Adrenal gland (tissue), 5 donors: ENCODE results near the gene POLR2C.
"Not testable (repeated sequence)": the region's sequence is repeated elsewhere in the genome, so short reads cannot be mapped to it uniquely, and the experiment has no call there.

Source experiments
- POLR2A ChIP-seq, 2 donors: fragments of 450-650 bp; IDR thresholded peaks; one replicate each; pipeline ENCODE4 v1.6.1; 2017; ENCODE audit warnings: antibody characterized with exemption in 2 of 2, mild to moderate bottlenecking in 2 of 2, moderate library complexity in 1 of 2
- TF ChIP-seq, protein P1 (sequence below), 6 experiments: fragments of 450-650 bp in 4 of 6; fragments of 200-600 bp in 2 of 6; sonication (generic) in 1 of 6; IDR thresholded peaks; 1 replicate in 5 of 6; 2 replicates in 1 of 6; pipeline versions ENCODE4 v1.5.1 to v1.8.0; 2016 to 2021; ENCODE audit warnings: antibody characterized with exemption in 6 of 6, mild to moderate bottlenecking in 2 of 6, moderate library complexity in 1 of 6
- donor health status: DM: no; HTN: no; CAD: no.

DNA sequence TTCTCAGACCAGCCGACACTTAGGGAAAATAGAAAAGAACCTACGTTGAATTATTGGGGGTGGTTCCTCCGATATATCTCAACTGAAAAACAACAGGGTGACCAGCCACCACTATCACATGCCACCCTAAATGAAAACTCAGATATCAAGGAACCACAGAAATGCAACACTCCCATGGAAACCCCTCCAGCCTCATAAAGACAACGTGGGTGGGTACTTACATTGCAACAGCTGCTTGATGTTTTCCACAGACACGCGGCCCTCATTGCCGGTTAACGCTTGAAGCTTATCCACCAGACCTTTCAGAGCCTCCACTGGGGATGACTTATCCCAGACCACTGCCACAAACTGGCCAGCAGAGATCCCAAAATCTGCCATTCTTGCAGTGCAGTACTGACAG is 21.9 kb upstream of the POLR2C start:
- TF ChIP-seq, protein P1, sequence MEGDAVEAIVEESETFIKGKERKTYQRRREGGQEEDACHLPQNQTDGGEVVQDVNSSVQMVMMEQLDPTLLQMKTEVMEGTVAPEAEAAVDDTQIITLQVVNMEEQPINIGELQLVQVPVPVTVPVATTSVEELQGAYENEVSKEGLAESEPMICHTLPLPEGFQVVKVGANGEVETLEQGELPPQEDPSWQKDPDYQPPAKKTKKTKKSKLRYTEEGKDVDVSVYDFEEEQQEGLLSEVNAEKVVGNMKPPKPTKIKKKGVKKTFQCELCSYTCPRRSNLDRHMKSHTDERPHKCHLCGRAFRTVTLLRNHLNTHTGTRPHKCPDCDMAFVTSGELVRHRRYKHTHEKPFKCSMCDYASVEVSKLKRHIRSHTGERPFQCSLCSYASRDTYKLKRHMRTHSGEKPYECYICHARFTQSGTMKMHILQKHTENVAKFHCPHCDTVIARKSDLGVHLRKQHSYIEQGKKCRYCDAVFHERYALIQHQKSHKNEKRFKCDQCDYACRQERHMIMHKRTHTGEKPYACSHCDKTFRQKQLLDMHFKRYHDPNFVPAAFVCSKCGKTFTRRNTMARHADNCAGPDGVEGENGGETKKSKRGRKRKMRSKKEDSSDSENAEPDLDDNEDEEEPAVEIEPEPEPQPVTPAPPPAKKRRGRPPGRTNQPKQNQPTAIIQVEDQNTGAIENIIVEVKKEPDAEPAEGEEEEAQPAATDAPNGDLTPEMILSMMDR (IDR thresholded peaks at IDR 0.05), result not testable (repeated sequence)
- not testable (repeated sequence) for TF ChIP-seq POLR2A (IDR thresholded peaks at IDR 0.05)
